ENCODE results near the gene TEDDM1. TPM values are rescaled to one million over a fixed set of nuclear protein-coding genes. Genes with fewer than 3 reads are reported as not detected.

TEDDM1 gene
- total and polyA plus RNA-seq, 2 donors (not counting 3 experiments of a cell fraction or from before 2014, with no cell fraction given): not detected

- intact Hi-C loops (cut with micrococcal nuclease): no loop called here
- POLR2A ChIA-PET: interaction anchor here (0.7 kb wide), 1 partner anchor 52 kb away, joined by 4 read pairs; no protein-coding TSS in a partner anchor
- dilution Hi-C loops (cut with MboI; ENCODE audit: extremely low pct_ligation_motif_present, low sequenced_read_pairs): no loop called here
These were observed 26.3 kb upstream of the TEDDM1 start for GRCh38 chr1:182426442-182427430.

More at GRCh38 chr1:182426442-182427430, 26.3 kb upstream of the TEDDM1 start:
- Histone ChIP-seq H3K27ac (ENCODE audit: insufficient read depth, low read depth, low read length) (no peak overlapping the region), H3K27me3 (ENCODE audit: control insufficient read depth in 2 of 2, insufficient read depth in 2 of 2, low read length in 2 of 2) (no peaks in the 10 kb centered on the region), H3K4me3 (replicated peaks in 1 of 3; ENCODE audit: insufficient read depth in 1 of 3, low read depth in 1 of 3, low read length in 3 of 3) (no peak overlapping the region), H4K20me1 (replicated peaks; ENCODE audit: control insufficient read depth, extremely low read depth, insufficient read depth, low read length) (no peaks in the 10 kb centered on the region), H2AFZ (ENCODE audit: low read depth, low read length) (no peak overlapping the region), H3K9me1 (replicated peaks; ENCODE audit: control insufficient read depth, extremely low read depth, insufficient read depth, low read length) (no peaks in the 10 kb centered on the region), H3K4me2 (ENCODE audit: insufficient read depth, low read length) (no peak overlapping the region), H3K36me3 (ENCODE audit: control insufficient read depth in 2 of 2, extremely low read depth in 1 of 2, insufficient read depth in 2 of 2, low read length in 2 of 2) (no peaks in the 10 kb centered on the region), H3K4me1 (ENCODE audit: control insufficient read depth, extremely low read depth, insufficient read depth, low read length) (no peaks in the 10 kb centered on the region), H3K9me3 (replicated peaks; ENCODE audit: control insufficient read depth, insufficient read depth, low read length) (no peaks in the 10 kb centered on the region), H3K79me2 (ENCODE audit: control insufficient read depth, insufficient read depth, low read length) (no peaks in the 10 kb centered on the region), H3K9ac (replicated peaks; ENCODE audit: extremely low read depth, insufficient read depth, low read length) (no peak overlapping the region)
- FAIRE-seq (no peak), DNase-seq (ENCODE audit: low read depth, low spot score) (no peak)
- no TSS peak for BruUV-seq (replicated peaks)
- TF ChIP-seq POLR2AphosphoS5 (IDR thresholded peaks at IDR 0.05; ENCODE audit: insufficient read depth, low read depth, low read length) (no peak), FOS (IDR thresholded peaks at IDR 0.05; ENCODE audit: borderline replicate concordance, insufficient read depth, low read length) (no peak), MYC (IDR thresholded peaks at IDR 0.05; ENCODE audit: low read depth, low read length) (no peak), GATA2 (IDR thresholded peaks at IDR 0.05; ENCODE audit: insufficient read depth, insufficient read length, low read depth, low read length) (no peak), CTCF (IDR thresholded peaks at IDR 0.05; ENCODE audit: extremely low read depth in 1 of 2, insufficient read depth in 1 of 2, low read depth in 1 of 2, low read length in 2 of 2) (no peak), JUN (IDR thresholded peaks at IDR 0.05; ENCODE audit: borderline replicate concordance, insufficient read depth, insufficient read length, low read depth) (no peak), MAX (IDR thresholded peaks at IDR 0.05; ENCODE audit: insufficient read depth, insufficient read length) (no peak), POLR2A (IDR thresholded peaks at IDR 0.05; ENCODE audit: low read depth, low read length) (no peak), EZH2 (IDR thresholded peaks at IDR 0.05; ENCODE audit: borderline replicate concordance, low read depth, low read length, severe bottlenecking) (no peak)
- CTCF ChIA-PET: interaction anchor here (2.1 kb wide), 1 partner anchor 346 kb away, joined by 6 read pairs; no protein-coding TSS in a partner anchor

Measured in endothelial cell of umbilical vein (primary cell).